ENCODE results near the gene CEBPZ.
A peak's percentile ranks its signal among the peaks of the same experiment; 100 is the strongest.
"Not testable (repeated sequence)": the region's sequence is repeated elsewhere in the genome, so short reads cannot be mapped to it uniquely, and the experiment has no call there.

Gene CEBPZ

DNA sequence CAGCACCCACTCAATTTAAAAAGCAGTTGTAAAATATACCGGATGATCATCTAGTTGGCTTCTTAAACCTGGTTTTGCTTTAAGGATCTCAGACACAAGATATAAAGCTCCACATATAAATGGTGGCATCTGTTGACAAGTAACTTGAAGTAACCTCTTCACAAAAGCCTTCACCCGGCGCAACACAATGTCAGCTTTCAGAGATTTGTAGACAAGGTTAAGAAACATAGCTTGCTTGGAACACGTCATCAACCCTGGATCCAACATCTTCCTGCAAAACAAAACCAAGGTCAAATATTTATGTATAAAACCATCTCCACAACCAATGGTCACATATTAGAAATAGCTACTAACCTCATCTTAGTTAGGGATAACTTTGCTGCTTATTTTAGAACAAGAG, 8.3 kb downstream of the CEBPZ start:
- no peak for DNase-seq

DNA sequence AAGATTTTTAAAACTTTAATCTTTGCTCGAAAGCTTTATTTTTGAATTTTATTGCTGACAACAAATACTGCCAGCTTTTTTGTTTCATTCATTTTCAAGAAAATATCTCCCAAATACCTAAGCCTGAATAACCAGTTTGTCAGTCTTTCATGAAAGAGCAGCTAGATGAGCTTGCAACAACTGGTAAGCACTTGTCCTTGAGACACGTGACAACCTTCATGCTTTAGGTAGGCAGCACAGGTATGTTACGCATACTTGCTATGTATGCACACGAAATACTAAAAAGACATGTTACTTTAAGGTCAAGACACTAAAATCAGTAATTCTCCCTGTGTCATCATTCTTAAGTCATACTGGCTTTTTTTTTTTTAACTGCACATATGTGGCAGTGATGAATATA, 12.3 kb downstream of the CEBPZ start:
- no peak for DNase-seq

- no peak for DNase-seq
Measured at GRCh38 chr2:37215250-37215649, 16.1 kb downstream of the CEBPZ start.

DNA sequence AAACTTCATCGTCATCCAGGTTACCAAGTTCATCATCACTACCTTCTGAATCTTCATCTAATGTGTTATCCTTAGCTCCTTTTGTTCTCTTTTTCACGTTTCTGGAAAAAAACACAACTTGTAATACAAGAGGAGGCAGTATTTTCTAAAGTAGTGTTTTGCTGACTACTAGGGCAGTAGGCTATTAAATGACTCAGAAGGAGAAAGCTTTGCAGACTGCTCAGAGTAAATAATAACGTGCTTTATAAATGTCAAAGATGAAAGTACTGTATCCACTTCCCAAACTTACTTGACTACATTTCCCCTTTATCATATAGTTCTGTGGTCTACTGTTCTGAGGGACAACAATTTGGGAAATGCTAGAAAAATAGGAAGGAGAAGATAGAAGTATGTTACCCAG, 19.5 kb downstream of the CEBPZ start:
- no peak for DNase-seq

GRCh38 chr2:37211212-37211611, 20.2 kb downstream of the CEBPZ start:
- DNase-seq = no peak

- not testable (repeated sequence) for DNase-seq
Measured at GRCh38 chr2:37206760-37207159, 24.6 kb downstream of the CEBPZ start.

DNA sequence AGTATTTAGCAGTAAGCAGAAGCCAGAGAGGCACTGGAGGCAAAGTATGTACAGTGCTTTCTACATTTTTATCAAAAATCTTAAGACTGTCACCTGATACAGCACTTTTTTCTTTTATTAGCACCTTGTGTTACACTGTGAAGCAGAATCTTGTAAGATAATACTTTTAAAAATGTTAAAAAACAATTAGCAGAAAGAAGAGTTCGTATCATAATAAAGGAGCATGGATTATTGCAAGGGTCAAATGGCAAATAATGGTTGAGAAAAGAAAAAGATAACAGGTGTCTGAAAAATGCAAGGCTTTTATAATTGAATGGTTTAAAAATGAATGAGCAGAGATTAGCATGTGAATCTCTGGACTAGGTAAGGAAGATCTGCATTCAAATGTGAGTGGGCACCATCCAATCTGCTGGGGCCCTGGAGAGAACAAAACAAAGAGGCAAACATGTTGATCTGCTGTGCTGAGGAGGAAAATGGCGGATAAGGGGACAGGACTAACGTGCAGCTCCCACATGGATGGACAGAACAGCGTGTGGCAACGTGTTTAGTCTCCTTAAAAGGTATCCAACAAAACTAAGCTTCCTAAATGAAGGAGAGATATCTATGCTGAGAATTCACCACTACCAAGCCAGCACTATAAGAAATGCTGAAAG, 25.6 kb downstream of the CEBPZ start:
- DNase-seq = no peak

DNA sequence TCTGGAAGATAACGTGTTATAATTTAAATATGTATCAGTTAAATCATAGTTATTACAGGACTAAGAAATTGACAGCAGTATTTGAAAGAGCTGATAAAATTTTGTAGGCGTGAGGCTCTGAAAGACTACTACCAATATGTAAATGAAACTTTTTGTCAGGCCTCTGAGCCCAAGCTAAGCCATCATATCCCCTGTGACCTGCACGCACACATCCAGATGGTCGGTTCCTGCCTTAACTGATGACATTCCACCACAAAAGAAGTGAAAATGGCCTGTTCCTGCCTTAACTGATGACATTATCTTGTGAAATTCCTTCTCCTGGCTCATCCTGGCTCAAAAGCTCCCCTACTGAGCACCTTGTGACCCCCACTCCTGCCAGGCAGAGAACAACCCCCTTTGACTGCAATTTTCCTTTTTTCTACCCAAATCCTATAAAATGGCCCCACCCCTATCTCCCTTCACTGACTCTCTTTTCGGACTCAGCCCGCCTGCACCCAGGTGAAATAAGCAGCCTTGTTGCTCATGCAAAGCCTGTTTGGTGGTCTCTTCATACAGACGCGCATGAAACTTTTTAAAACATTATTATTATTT, 26.2 kb downstream of the CEBPZ start:
- DNase-seq = not testable (repeated sequence)

- no peak for DNase-seq
Measured at GRCh38 chr2:37203708-37204107, 27.7 kb downstream of the CEBPZ start.

DNA sequence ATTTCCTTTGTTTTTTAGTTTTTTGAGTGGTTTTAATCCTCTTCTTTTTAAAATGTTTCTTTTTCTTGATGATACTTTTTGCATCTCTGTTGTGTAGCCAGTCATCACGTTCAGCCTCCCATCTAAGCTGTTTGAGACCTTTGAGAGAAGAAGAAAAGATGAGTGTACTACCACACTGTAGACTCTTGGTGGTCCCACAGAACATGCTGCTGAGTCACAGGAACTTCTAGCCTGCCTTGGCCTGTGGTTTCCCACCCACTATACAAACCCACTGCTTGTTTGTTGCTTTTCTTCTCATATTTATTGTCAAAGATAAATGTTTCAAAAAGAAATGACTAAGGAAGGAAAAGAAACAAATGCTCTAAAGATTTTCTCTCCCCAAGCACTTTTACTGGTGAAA, 29.6 kb downstream of the CEBPZ start:
- no peak for DNase-seq

- no peak for DNase-seq
Measured at GRCh38 chr2:37201208-37201607, 30.2 kb downstream of the CEBPZ start.

GRCh38 chr2:37198681-37199065, 32.7 kb downstream of the CEBPZ start:
- DNase-seq = no peak

- DNase-seq = peak; percentile 55 to 62
Measured at GRCh38 chr2:37196320-37197195, 34.8 kb downstream of the CEBPZ start, which contains the start of gene CEBPZOS. TSS of gene CEBPZOS (plus strand) at chr2:37196496. CDS start at chr2:37199705, 3,209 bp downstream.

GRCh38 chr2:37195862-37196319, 35.5 kb downstream of the CEBPZ start:
- DNase-seq = not testable (repeated sequence)

DNA sequence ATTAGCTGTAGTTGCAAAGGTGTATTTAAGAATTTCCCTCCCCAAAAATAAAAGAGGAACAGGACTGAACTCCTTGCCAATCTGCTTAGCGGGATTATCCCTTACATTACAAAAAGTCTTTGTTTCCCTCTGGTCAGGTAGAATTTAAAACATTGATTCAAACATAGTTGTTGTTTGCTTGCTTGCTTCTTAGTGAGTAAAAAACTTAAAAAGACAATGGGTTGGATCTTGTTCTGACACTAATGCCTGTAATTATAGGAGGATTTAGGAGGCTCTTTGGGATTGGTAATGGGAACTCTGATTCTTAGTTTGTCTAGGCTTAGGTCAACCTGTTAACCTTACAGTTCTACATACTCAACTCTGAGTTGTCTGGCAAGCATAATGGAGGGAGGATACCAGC, 38.8 kb downstream of the CEBPZ start:
- no peak for DNase-seq

DNA sequence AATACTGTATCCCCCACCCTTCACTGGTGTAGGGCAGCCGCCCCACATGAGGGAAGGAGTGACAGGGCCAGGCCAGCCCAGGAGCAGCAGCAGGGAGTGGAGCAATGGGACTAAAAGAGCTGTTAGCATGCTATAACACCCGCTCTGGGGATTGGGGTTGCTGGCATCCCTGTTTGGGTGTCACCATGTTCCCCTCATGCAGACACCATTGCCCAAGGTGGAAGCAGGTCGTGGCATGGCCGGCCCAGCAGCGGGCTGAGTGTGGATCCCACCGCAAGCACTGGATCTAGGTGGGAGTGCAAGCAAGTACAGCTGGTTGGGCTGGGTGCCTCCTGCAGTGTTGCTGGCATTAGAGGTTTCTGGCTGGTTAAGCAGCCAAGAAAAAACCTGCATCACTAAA, 39.6 kb downstream of the CEBPZ start:
- no peak for DNase-seq

- no peak for DNase-seq
Measured at GRCh38 chr2:37191253-37191652, 40.1 kb downstream of the CEBPZ start.

DNA sequence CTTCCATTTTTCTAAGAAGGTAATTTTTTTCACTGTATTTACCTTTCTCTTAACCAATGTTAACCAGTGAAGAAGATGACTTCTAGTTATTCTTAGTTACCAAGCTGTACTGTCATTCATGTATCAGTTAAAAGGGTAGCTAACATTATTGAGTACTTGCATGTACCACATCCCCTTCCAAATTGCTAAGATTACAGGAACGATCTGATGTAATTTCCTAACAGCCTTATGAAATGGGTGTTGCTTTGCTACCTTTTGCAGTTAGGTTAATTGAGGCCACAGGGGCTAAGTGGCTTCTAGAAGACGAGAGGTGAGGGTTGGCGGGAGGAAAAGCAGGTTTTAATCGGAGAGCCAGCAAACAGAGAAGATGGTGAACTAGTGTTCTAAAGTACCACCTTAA, 41.1 kb downstream of the CEBPZ start:
- DNase-seq = no peak

DNA sequence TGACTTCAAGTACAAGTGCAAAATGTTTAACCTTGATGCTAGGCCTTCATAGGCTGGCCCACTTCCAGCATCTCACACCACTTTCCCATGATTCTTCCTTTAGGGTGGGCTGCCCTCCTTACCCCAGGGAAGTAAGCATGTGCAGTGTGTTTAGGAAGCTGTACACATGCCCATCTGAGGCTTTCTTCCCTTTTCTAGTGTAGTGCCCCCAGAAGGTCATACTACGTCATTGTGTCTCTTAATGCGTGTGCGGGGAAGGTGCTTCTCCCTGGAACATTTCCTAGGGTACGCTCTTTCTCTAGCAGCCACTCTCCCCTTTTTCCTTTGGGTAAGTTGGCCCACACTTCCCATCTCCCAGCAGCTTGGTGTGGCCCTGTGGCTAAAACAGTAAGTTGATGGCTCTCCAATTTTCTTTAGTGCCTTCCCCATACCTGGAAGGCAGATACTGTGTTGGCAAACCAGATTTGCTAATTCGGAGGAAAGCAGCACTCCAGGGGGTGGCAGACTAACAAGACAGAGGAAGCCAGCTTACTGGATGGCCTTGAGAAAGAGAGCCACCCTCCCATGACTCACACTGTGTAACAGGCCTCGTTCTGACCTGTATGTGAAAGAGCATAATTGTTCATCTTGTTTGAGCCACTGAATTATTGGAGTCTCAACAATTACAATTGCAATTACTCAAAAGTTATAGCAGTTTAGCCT, 41.8 kb downstream of the CEBPZ start:
- DNase-seq = no peak

DNA sequence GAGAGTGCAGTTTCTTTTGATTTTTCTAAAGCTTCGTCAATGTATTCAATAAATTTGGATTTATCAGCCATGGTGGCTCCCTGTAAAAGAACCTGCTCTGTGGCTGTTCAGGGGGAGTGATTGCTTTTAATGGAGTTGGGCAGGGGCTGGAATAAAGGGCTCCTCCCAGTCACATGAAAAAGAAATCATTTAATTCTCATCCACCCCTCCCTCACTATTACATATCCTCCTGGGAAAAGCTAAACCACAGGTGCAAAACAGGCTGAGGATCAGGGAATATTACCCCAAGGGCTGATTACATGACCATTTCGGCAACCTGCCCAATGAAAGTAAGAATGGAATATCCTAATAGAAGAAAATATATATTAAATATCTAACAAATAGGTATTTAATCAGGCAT, 42.8 kb downstream of the CEBPZ start, which contains the start of gene SULT6B1:
SULT6B1 (minus strand) TSS at position 101 of the 400 bp plus-strand sequence; CDS start at position 71, 30 bp downstream.
- no peak for DNase-seq

- no peak for DNase-seq
Measured at GRCh38 chr2:37181726-37182684, 49.4 kb downstream of the CEBPZ start.

GRCh38 chr2:37180640-37181039, 50.8 kb downstream of the CEBPZ start:
- no peak for DNase-seq

All from SHP77 (cell line).